ENCODE measurements around the gene UBE2U.

The UBE2U gene

GRCh38 chr1:64186138-64186897, 17.1 kb upstream of the UBE2U start:
- Histone ChIP-seq H3K4me1 (ENCODE audit: control insufficient read depth in 5 of 5, insufficient read depth in 5 of 5, low read length in 5 of 5) (no peaks in the 10 kb centered on the region), H3K9ac (ENCODE audit: low read length in 5 of 5) (no peak overlapping the region), H3K27me3 (ENCODE audit: control insufficient read depth in 5 of 5, insufficient read depth in 4 of 5, low read length in 5 of 5) (no peaks in the 10 kb centered on the region), H3K9me3 (ENCODE audit: control insufficient read depth in 5 of 5, low read length in 5 of 5) (no peaks in the 10 kb centered on the region), H3K27ac (ENCODE audit: low read depth, low read length) (no peak overlapping the region), H3K4me3 (ENCODE audit: low read depth in 1 of 5, low read length in 5 of 5) (no peak overlapping the region), H3K36me3 (ENCODE audit: control insufficient read depth in 5 of 5, insufficient read depth in 5 of 5, low read length in 5 of 5) (no peaks in the 10 kb centered on the region)

GRCh38 chr1:64186898-64187280, 16.5 kb upstream of the UBE2U start:
- H3K4me3 ChIP-seq (ENCODE audit: low read depth in 1 of 5, low read length in 5 of 5), result no peak overlapping the region
- no peaks in the 10 kb centered on the region for H3K27me3 ChIP-seq (ENCODE audit: control insufficient read depth in 5 of 5, insufficient read depth in 4 of 5, low read length in 5 of 5)
- no peak overlapping the region for H3K27ac ChIP-seq (ENCODE audit: low read depth, low read length)
- H3K9me3 ChIP-seq (ENCODE audit: control insufficient read depth in 5 of 5, low read length in 5 of 5), result no peaks in the 10 kb centered on the region
- no peak overlapping the region for H3K9ac ChIP-seq (ENCODE audit: low read length in 5 of 5)
- no peaks in the 10 kb centered on the region for H3K36me3 ChIP-seq (ENCODE audit: control insufficient read depth in 5 of 5, insufficient read depth in 5 of 5, low read length in 5 of 5)
- H3K4me1 ChIP-seq (ENCODE audit: control insufficient read depth in 5 of 5, insufficient read depth in 5 of 5, low read length in 5 of 5), result no peaks in the 10 kb centered on the region

- Histone ChIP-seq H3K4me3 (ENCODE audit: low read depth in 1 of 5, low read length in 5 of 5) (no peak overlapping the region), H3K36me3 (ENCODE audit: control insufficient read depth in 5 of 5, insufficient read depth in 5 of 5, low read length in 5 of 5) (no peaks in the 10 kb centered on the region), H3K9me3 (ENCODE audit: control insufficient read depth in 5 of 5, low read length in 5 of 5) (no peaks in the 10 kb centered on the region), H3K27me3 (ENCODE audit: control insufficient read depth in 5 of 5, insufficient read depth in 4 of 5, low read length in 5 of 5) (no peaks in the 10 kb centered on the region), H3K27ac (ENCODE audit: low read depth, low read length) (no peak overlapping the region), H3K9ac (ENCODE audit: low read length in 5 of 5) (no peak overlapping the region), H3K4me1 (ENCODE audit: control insufficient read depth in 5 of 5, insufficient read depth in 5 of 5, low read length in 5 of 5) (no peaks in the 10 kb centered on the region)
Measured at GRCh38 chr1:64187646-64188045, 15.8 kb upstream of the UBE2U start.

- Histone ChIP-seq H3K4me1 (ENCODE audit: control insufficient read depth in 5 of 5, insufficient read depth in 5 of 5, low read length in 5 of 5) (no peaks in the 10 kb centered on the region), H3K9ac (ENCODE audit: low read length in 5 of 5) (no peak overlapping the region), H3K4me3 (ENCODE audit: low read depth in 1 of 5, low read length in 5 of 5) (no peak overlapping the region), H3K36me3 (ENCODE audit: control insufficient read depth in 5 of 5, insufficient read depth in 5 of 5, low read length in 5 of 5) (no peaks in the 10 kb centered on the region), H3K27me3 (ENCODE audit: control insufficient read depth in 5 of 5, insufficient read depth in 4 of 5, low read length in 5 of 5) (no peaks in the 10 kb centered on the region), H3K27ac (ENCODE audit: low read depth, low read length) (no peak overlapping the region), H3K9me3 (ENCODE audit: control insufficient read depth in 5 of 5, low read length in 5 of 5) (no peaks in the 10 kb centered on the region)
Measured at GRCh38 chr1:64192290-64192689, 11.1 kb upstream of the UBE2U start.

- Histone ChIP-seq H3K27ac (ENCODE audit: low read depth, low read length) (no peak overlapping the region), H3K36me3 (ENCODE audit: control insufficient read depth in 5 of 5, insufficient read depth in 5 of 5, low read length in 5 of 5) (no peaks in the 10 kb centered on the region), H3K9ac (ENCODE audit: low read length in 5 of 5) (no peak overlapping the region), H3K27me3 (ENCODE audit: control insufficient read depth in 5 of 5, insufficient read depth in 4 of 5, low read length in 5 of 5) (no peaks in the 10 kb centered on the region), H3K4me3 (ENCODE audit: low read depth in 1 of 5, low read length in 5 of 5) (no peak overlapping the region), H3K9me3 (ENCODE audit: control insufficient read depth in 5 of 5, low read length in 5 of 5) (no peaks in the 10 kb centered on the region), H3K4me1 (ENCODE audit: control insufficient read depth in 5 of 5, insufficient read depth in 5 of 5, low read length in 5 of 5) (no peaks in the 10 kb centered on the region)
Measured at GRCh38 chr1:64194168-64195080, 9.0 kb upstream of the UBE2U start.

- no peak overlapping the region for H3K27ac ChIP-seq (ENCODE audit: low read depth, low read length)
- H3K9me3 ChIP-seq (ENCODE audit: control insufficient read depth in 5 of 5, low read length in 5 of 5), result no peaks in the 10 kb centered on the region
- H3K4me1 ChIP-seq (ENCODE audit: control insufficient read depth in 5 of 5, insufficient read depth in 5 of 5, low read length in 5 of 5), result no peaks in the 10 kb centered on the region
- H3K9ac ChIP-seq (ENCODE audit: low read length in 5 of 5), result no peak overlapping the region
- no peaks in the 10 kb centered on the region for H3K27me3 ChIP-seq (ENCODE audit: control insufficient read depth in 5 of 5, insufficient read depth in 4 of 5, low read length in 5 of 5)
- no peak overlapping the region for H3K4me3 ChIP-seq (ENCODE audit: low read depth in 1 of 5, low read length in 5 of 5)
- no peaks in the 10 kb centered on the region for H3K36me3 ChIP-seq (ENCODE audit: control insufficient read depth in 5 of 5, insufficient read depth in 5 of 5, low read length in 5 of 5)
Measured at GRCh38 chr1:64195081-64195395, 8.4 kb upstream of the UBE2U start.

- Histone ChIP-seq H3K27ac (ENCODE audit: low read depth, low read length) (no peak overlapping the region), H3K4me3 (ENCODE audit: low read depth in 1 of 5, low read length in 5 of 5) (no peak overlapping the region), H3K4me1 (ENCODE audit: control insufficient read depth in 5 of 5, insufficient read depth in 5 of 5, low read length in 5 of 5) (no peaks in the 10 kb centered on the region), H3K36me3 (ENCODE audit: control insufficient read depth in 5 of 5, insufficient read depth in 5 of 5, low read length in 5 of 5) (no peaks in the 10 kb centered on the region), H3K9me3 (ENCODE audit: control insufficient read depth in 5 of 5, low read length in 5 of 5) (no peaks in the 10 kb centered on the region), H3K27me3 (ENCODE audit: control insufficient read depth in 5 of 5, insufficient read depth in 4 of 5, low read length in 5 of 5) (no peaks in the 10 kb centered on the region), H3K9ac (ENCODE audit: low read length in 5 of 5) (no peak overlapping the region)
Measured at GRCh38 chr1:64196074-64196870, 7.2 kb upstream of the UBE2U start.

- Histone ChIP-seq H3K4me1 (ENCODE audit: control insufficient read depth in 5 of 5, insufficient read depth in 5 of 5, low read length in 5 of 5) (no peaks in the 10 kb centered on the region), H3K36me3 (ENCODE audit: control insufficient read depth in 5 of 5, insufficient read depth in 5 of 5, low read length in 5 of 5) (no peaks in the 10 kb centered on the region), H3K9me3 (ENCODE audit: control insufficient read depth in 5 of 5, low read length in 5 of 5) (no peaks in the 10 kb centered on the region), H3K4me3 (ENCODE audit: low read depth in 1 of 5, low read length in 5 of 5) (no peak overlapping the region), H3K9ac (ENCODE audit: low read length in 5 of 5) (no peak overlapping the region), H3K27ac (ENCODE audit: low read depth, low read length) (no peak overlapping the region), H3K27me3 (ENCODE audit: control insufficient read depth in 5 of 5, insufficient read depth in 4 of 5, low read length in 5 of 5) (no peaks in the 10 kb centered on the region)
Measured at GRCh38 chr1:64197076-64197475, 6.3 kb upstream of the UBE2U start.

- no peaks in the 10 kb centered on the region for H3K4me1 ChIP-seq (ENCODE audit: control insufficient read depth in 5 of 5, insufficient read depth in 5 of 5, low read length in 5 of 5)
- H3K27me3 ChIP-seq (ENCODE audit: control insufficient read depth in 5 of 5, insufficient read depth in 4 of 5, low read length in 5 of 5), result no peaks in the 10 kb centered on the region
- no peak overlapping the region for H3K27ac ChIP-seq (ENCODE audit: low read depth, low read length)
- no peak overlapping the region for H3K4me3 ChIP-seq (ENCODE audit: low read depth in 1 of 5, low read length in 5 of 5)
- H3K9me3 ChIP-seq (ENCODE audit: control insufficient read depth in 5 of 5, low read length in 5 of 5), result no peaks in the 10 kb centered on the region
- no peaks in the 10 kb centered on the region for H3K36me3 ChIP-seq (ENCODE audit: control insufficient read depth in 5 of 5, insufficient read depth in 5 of 5, low read length in 5 of 5)
- H3K9ac ChIP-seq (ENCODE audit: low read length in 5 of 5), result no peak overlapping the region
Measured at GRCh38 chr1:64199154-64199553, 4.3 kb upstream of the UBE2U start.

- no peaks in the 10 kb centered on the region for H3K4me1 ChIP-seq (ENCODE audit: control insufficient read depth in 5 of 5, insufficient read depth in 5 of 5, low read length in 5 of 5)
- H3K4me3 ChIP-seq (ENCODE audit: low read depth in 1 of 5, low read length in 5 of 5), result no peak overlapping the region
- H3K9ac ChIP-seq (ENCODE audit: low read length in 5 of 5), result no peak overlapping the region
- H3K27ac ChIP-seq (ENCODE audit: low read depth, low read length), result no peak overlapping the region
- H3K36me3 ChIP-seq (ENCODE audit: control insufficient read depth in 5 of 5, insufficient read depth in 5 of 5, low read length in 5 of 5), result no peaks in the 10 kb centered on the region
- H3K9me3 ChIP-seq (ENCODE audit: control insufficient read depth in 5 of 5, low read length in 5 of 5), result no peaks in the 10 kb centered on the region
- no peaks in the 10 kb centered on the region for H3K27me3 ChIP-seq (ENCODE audit: control insufficient read depth in 5 of 5, insufficient read depth in 4 of 5, low read length in 5 of 5)
Measured at GRCh38 chr1:64200064-64200463, 3.4 kb upstream of the UBE2U start.
